ENCODE results near the gene CAPG.

The CAPG gene

DNA sequence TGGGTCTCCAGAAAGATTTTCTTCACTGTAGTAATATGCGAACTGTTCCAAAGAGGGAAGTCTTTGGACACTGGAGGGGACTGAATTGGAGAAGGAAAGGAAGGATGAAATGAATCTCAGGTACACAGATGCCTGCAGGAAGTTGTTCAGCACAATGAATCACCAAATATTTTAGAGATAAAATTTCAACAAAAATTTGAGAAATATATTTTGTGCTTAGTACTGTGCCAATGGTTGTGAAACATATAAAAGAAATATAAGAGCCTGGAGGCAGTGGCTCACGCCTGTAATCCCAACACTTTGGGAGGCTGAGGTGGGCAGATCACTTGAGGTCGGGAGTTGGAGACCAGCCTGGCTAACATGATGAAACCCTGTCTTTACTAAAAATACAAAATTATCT lies 52.4 kb downstream of the CAPG start:
- DNase-seq (ENCODE audit: low read depth in 2 of 2), result no peak

DNA sequence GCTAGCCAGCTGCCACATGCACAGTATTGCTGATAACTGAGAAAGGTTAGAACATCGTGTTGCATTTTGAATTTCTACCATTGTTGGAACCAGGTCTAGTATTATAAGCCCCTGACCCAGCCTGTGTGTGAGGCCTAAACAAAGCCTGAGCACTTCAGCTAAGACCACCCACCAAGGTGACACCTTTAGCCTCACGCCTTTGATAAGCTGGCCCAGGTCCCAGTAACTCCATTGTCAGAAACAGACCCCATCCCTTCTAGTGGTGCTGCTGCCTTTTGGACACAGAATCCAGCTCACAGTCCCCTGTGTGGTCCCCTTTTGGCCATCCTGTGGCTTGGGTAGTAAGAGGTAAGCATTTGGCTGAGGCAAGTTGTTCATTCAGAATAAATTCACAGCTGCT lies 54.0 kb downstream of the CAPG start:
- no peak for DNase-seq (ENCODE audit: low read depth in 2 of 2)

DNA sequence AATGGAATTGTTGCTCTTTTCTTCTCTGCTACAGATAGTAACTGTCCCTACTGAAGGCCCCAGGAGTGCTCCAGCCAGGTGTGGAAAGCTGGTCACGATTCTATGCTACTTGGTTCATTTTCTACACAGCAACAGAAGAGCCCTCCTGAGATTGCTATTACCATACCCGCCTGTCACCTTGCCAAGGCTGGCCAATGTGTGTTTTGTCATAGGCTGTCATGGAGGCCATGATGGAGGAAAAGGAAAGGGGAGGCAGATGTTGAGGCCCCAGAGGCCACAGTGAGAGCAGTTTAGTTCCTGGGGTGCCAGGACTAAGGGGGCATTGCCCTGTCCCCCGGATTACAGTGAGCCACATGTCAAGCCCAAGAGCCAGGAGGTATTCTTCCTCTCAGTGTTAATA lies 54.6 kb downstream of the CAPG start:
- DNase-seq (ENCODE audit: low read depth in 2 of 2), result no peak

DNA sequence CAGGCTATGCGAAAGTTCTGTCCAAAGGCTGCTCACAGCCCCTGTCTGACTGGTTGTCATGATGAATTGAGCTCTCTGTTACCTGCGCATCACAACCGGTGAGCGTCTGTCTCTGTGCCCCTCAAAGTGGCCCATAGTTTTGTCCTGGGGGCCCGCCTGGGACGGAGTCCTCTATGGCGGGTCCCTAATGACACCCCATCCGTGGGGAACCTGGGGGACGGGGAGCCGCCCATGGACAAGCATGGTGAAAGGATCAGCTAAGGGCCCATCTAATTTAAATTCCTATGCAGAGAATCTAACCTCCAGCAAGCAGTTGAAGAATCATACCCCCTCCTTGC lies 55.1 kb downstream of the CAPG start:
- DNase-seq (ENCODE audit: low read depth in 2 of 2), result no peak

DNA sequence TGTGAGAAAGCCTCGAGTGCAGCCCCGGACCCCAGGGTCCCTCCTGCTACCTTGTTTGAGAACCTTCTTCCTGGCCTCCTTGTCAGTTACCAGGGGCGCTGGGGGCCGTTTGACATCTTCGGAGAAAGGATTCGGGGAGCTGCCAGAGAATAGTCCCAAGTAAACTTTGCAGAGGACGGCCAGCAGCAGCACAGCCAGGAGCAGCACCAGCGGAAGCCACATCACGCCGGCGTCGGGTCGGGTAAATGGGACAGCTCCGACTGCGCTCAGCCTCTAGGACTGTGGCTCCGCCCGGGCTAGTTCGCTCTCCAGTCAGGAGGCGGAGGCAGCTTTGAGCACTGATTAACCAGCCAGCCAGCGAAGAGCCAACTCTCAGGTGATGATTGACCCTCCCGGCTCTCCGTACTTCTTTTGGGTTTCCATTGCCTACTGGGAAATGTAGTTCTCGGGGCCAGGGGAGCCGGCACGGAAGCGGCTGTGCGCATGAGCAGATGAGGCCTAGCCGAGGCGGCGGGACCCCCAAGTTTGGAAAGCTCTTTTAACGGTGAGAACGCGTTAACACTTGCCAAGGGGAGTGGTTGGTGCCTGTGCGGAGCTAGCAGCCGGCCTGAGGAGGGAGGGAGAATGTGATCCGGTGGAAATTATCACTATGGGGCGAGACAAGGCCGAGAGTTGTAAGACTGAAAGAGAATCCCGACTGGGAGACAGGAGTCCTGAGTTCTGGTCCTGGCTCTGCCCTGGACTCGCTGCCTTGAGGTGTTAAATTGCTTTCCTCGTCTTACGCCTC lies 55.7 kb downstream of the CAPG start, which contains the start of the genes ELMOD3 and RETSAT:
ELMOD3 (plus strand) TSS at position 484 of the 787 bp plus-strand sequence. CDS start 2,430 bp downstream, outside the sequence.
RETSAT (minus strand) TSS at position 243 of the 787 bp plus-strand sequence; CDS start at position 222, 21 bp downstream.
- DNase-seq (ENCODE audit: low read depth in 2 of 2), result peak; percentile 88 to 92

DNA sequence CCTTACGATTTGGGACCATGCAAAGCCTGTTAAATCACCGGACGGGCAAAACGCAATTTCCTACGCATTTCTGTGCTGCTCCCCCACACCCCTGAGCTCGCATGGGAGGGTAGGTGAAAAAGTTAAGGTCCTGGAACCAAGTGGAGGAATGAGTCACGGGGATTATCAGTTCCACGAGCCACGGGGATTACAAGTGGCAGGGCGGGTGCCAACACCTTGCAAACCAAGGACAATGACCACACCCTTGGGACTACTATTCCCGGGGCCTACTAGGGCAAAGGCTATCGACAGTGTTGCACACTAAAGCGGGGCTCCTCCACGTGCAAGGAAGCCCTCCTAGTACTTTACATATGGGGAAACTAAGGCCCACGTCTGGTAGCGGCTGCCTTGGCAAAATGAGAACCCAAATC lies 56.3 kb downstream of the CAPG start:
- DNase-seq (ENCODE audit: low read depth in 2 of 2), result no peak

DNA sequence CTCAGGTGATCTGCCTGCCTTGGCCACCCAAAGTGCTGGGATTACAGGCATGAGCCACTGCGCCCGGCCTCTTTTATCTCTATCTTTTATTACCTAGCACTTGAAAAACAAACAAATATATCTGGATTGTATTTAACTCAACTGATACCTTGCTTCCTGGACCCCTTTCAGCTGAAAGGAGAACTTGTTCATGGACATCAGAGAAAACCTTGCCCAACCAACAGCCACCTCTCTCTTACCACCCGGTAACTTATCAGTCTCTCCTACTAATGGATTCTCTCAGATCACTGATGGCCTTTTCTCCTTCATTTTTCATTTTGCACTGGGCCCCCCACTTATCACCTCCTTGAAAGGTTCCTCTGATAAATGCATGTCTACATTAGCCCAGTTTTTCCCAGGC lies 62.6 kb downstream of the CAPG start:
- DNase-seq (ENCODE audit: low read depth in 2 of 2), result no peak

Data from stimulated activated CD8-positive, alpha-beta memory T cell treated with anti-CD3 and anti-CD28 coated beads, Interleukin-2, amount 100 ng/mL, for 1 hour (primary cell).